ENCODE measurements around the gene DUSP16. TPM values are rescaled to one million over a fixed set of nuclear protein-coding genes. Genes with fewer than 3 reads are reported as not detected.

Gene DUSP16, protein sequence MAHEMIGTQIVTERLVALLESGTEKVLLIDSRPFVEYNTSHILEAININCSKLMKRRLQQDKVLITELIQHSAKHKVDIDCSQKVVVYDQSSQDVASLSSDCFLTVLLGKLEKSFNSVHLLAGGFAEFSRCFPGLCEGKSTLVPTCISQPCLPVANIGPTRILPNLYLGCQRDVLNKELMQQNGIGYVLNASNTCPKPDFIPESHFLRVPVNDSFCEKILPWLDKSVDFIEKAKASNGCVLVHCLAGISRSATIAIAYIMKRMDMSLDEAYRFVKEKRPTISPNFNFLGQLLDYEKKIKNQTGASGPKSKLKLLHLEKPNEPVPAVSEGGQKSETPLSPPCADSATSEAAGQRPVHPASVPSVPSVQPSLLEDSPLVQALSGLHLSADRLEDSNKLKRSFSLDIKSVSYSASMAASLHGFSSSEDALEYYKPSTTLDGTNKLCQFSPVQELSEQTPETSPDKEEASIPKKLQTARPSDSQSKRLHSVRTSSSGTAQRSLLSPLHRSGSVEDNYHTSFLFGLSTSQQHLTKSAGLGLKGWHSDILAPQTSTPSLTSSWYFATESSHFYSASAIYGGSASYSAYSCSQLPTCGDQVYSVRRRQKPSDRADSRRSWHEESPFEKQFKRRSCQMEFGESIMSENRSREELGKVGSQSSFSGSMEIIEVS
- 25.1 TPM for polyA plus RNA-seq (2013, experiment 1 of 4)
- polyA plus RNA-seq (2013, experiment 2 of 4): 22.9 TPM
- 16.5 TPM for polyA plus RNA-seq (2013, experiment 3 of 4)
- 19.0 TPM for polyA plus RNA-seq (2013, experiment 4 of 4)

GRCh38 chr12:12562585-12563261 lies at the start of gene DUSP16:
DUSP16 (minus strand) TSS chr12:12562863; CDS start chr12:12521098, 41,765 bp downstream.
- Histone ChIP-seq H3K27ac (ENCODE audit: insufficient read depth, low read depth, low read length, poor library complexity, severe bottlenecking) (peak within 1 kb of the TSS; percentile 93), H3K27me3 (ENCODE audit: control insufficient read depth, insufficient read depth, low read length, poor library complexity, severe bottlenecking) (no peaks in the 10 kb centered on the region), H3K36me3 (ENCODE audit: control insufficient read depth, insufficient read depth, low read length) (no peaks in the 10 kb centered on the region), H3K4me3 (ENCODE audit: insufficient read depth, low read depth, low read length) (peak within 1 kb of the TSS; percentile 75), H3K9me3 (ENCODE audit: control insufficient read depth, low read length) (no peaks in the 10 kb centered on the region), H3K4me1 (ENCODE audit: control insufficient read depth, insufficient read depth, low read length) (no peaks in the 10 kb centered on the region)
- WGBS, 2 experiments: 0 to 1% methylated on average over 49 to 59 of the region's 59 CpGs

DNA sequence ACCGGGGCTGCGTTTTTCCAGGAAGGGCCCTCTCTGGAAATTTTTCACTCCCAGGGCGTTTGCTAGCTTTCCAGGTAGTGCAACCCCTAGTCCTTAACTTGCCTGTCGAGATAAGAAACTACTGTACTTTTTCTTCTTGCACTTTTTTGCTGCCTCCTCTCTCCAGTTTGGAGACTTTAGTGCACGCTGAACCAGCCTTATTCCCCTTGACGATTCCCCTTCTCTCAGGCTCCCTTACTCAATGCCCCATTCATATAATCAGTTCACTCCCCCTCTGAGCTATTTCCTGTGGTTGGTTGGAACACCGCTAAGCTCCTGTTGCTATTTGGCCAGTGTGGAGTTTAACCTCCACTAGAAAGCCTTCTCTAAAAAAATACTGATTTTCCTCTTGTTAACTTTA lies 49.7 kb upstream of the DUSP16 start:
- 5 to 6% methylated on average over 7 of the region's 7 CpGs for WGBS, 2 experiments
- Histone ChIP-seq H3K27me3 (ENCODE audit: control insufficient read depth, insufficient read depth, low read length, poor library complexity, severe bottlenecking) (no peaks in the 10 kb centered on the region), H3K27ac (ENCODE audit: insufficient read depth, low read depth, low read length, poor library complexity, severe bottlenecking) (peak overlapping the region; percentile 57), H3K36me3 (ENCODE audit: control insufficient read depth, insufficient read depth, low read length) (no peaks in the 10 kb centered on the region), H3K4me3 (ENCODE audit: insufficient read depth, low read depth, low read length) (peak overlapping the region; percentile 69), H3K9me3 (ENCODE audit: control insufficient read depth, low read length) (no peaks in the 10 kb centered on the region), H3K4me1 (ENCODE audit: control insufficient read depth, insufficient read depth, low read length) (peaks cover 3% of the 10 kb centered on the region)

DNA sequence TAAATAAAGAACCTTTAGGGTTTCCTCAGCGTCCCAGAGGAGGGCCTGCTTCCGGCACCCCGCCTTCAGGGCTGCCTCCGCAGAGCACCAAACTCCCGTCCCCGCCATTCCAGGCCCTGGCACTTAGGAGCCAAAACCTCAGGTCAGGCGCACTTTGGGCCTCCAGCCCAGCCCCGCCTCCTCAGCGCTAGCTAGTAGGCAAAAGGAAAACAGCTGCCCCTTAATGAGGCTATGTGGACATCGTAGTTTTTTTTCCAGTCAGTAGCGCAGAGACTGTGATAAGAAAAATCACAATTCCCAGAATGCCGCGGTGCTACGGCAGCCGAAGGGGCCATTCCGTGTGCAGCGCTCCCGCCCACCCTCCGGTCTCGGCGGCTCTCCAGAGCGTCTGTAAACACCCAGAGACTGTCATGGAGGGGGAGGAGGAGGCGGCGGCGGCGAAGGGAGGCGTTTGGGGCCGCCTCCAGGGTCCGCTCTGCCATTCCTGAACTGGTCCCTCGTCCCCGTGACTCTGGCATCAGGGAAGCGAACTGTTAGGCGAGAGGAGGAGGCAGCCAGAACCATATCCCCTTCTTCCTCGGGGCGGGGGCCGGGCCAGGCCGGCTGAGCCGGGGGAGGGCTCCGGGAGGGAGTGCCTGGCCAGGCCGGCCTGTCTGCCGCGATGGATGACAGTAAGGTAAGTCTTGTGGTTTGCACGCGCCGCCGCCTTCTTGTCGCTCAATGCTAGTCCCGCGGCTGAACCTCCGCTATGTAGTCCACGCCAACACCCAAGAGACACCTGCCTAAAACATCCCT lies 49.0 kb upstream of the DUSP16 start, which contains the start of gene CREBL2:
Gene CREBL2 (plus strand): TSS at position 365 of the 795 bp plus-strand sequence. CDS start 297 bp downstream, at position 662.
- Histone ChIP-seq H3K9me3 (ENCODE audit: control insufficient read depth, low read length) (no peaks in the 10 kb centered on the region), H3K4me1 (ENCODE audit: control insufficient read depth, insufficient read depth, low read length) (peaks cover 3% of the 10 kb centered on the region), H3K27me3 (ENCODE audit: control insufficient read depth, insufficient read depth, low read length, poor library complexity, severe bottlenecking) (no peaks in the 10 kb centered on the region), H3K36me3 (ENCODE audit: control insufficient read depth, insufficient read depth, low read length) (no peaks in the 10 kb centered on the region), H3K4me3 (ENCODE audit: insufficient read depth, low read depth, low read length) (peak within 1 kb of the TSS; percentile 69), H3K27ac (ENCODE audit: insufficient read depth, low read depth, low read length, poor library complexity, severe bottlenecking) (peak within 1 kb of the TSS; percentile 57)
- 1 to 2% methylated on average over 51 of the region's 51 CpGs for WGBS, 2 experiments

- Histone ChIP-seq H3K4me3 (ENCODE audit: insufficient read depth, low read depth, low read length) (no peak overlapping the region), H3K27me3 (ENCODE audit: control insufficient read depth, insufficient read depth, low read length, poor library complexity, severe bottlenecking) (no peaks in the 10 kb centered on the region), H3K36me3 (ENCODE audit: control insufficient read depth, insufficient read depth, low read length) (no peaks in the 10 kb centered on the region), H3K27ac (ENCODE audit: insufficient read depth, low read depth, low read length, poor library complexity, severe bottlenecking) (no peak overlapping the region), H3K4me1 (ENCODE audit: control insufficient read depth, insufficient read depth, low read length) (peaks cover 3% of the 10 kb centered on the region), H3K9me3 (ENCODE audit: control insufficient read depth, low read length) (no peaks in the 10 kb centered on the region)
- 93% methylated on average over 4 of the region's 4 CpGs for WGBS, 2 experiments
Measured at GRCh38 chr12:12610711-12611110, 48.0 kb upstream of the DUSP16 start.

GRCh38 chr12:12609692-12610091 lies 47.0 kb upstream of the DUSP16 start:
- H3K4me1 ChIP-seq (ENCODE audit: control insufficient read depth, insufficient read depth, low read length): peaks cover 3% of the 10 kb centered on the region
- H3K36me3 ChIP-seq (ENCODE audit: control insufficient read depth, insufficient read depth, low read length): no peaks in the 10 kb centered on the region
- no peak overlapping the region for H3K27ac ChIP-seq (ENCODE audit: insufficient read depth, low read depth, low read length, poor library complexity, severe bottlenecking)
- no peaks in the 10 kb centered on the region for H3K9me3 ChIP-seq (ENCODE audit: control insufficient read depth, low read length)
- 91% methylated on average over 2 to 3 of the region's 3 CpGs for WGBS, 2 experiments
- H3K27me3 ChIP-seq (ENCODE audit: control insufficient read depth, insufficient read depth, low read length, poor library complexity, severe bottlenecking): no peaks in the 10 kb centered on the region
- no peak overlapping the region for H3K4me3 ChIP-seq (ENCODE audit: insufficient read depth, low read depth, low read length)

DNA sequence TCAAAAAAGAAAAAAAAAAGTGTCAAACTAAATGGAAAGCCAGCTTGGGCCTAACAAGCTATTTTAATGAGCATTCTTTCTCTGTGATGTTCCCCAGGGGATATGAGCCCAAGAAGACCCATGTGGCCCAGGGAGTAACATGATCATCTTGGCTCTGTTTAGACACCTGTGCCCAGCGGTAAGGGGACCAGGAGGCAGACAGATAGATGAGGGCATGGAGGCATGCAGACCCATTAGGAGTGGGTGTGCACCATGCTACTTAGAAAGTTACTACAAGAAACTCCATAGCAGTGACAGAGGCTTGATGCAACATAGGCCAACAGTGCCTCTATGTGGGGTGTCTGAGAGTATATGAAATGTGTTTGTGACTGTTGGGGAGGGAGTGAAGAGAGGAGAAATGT lies 45.9 kb upstream of the DUSP16 start:
- no peak overlapping the region for H3K4me3 ChIP-seq (ENCODE audit: insufficient read depth, low read depth, low read length)
- no peaks in the 10 kb centered on the region for H3K36me3 ChIP-seq (ENCODE audit: control insufficient read depth, insufficient read depth, low read length)
- 90 to 100% methylated on average over 1 of the region's 1 CpG for WGBS, 2 experiments
- H3K4me1 ChIP-seq (ENCODE audit: control insufficient read depth, insufficient read depth, low read length): peaks cover 3% of the 10 kb centered on the region
- no peaks in the 10 kb centered on the region for H3K27me3 ChIP-seq (ENCODE audit: control insufficient read depth, insufficient read depth, low read length, poor library complexity, severe bottlenecking)
- no peaks in the 10 kb centered on the region for H3K9me3 ChIP-seq (ENCODE audit: control insufficient read depth, low read length)
- H3K27ac ChIP-seq (ENCODE audit: insufficient read depth, low read depth, low read length, poor library complexity, severe bottlenecking): no peak overlapping the region

GRCh38 chr12:12606781-12607589 lies 44.3 kb upstream of the DUSP16 start:
- no peaks in the 10 kb centered on the region for H3K4me1 ChIP-seq (ENCODE audit: control insufficient read depth, insufficient read depth, low read length)
- no peaks in the 10 kb centered on the region for H3K27me3 ChIP-seq (ENCODE audit: control insufficient read depth, insufficient read depth, low read length, poor library complexity, severe bottlenecking)
- H3K9me3 ChIP-seq (ENCODE audit: control insufficient read depth, low read length): no peaks in the 10 kb centered on the region
- no peak overlapping the region for H3K27ac ChIP-seq (ENCODE audit: insufficient read depth, low read depth, low read length, poor library complexity, severe bottlenecking)
- no peaks in the 10 kb centered on the region for H3K36me3 ChIP-seq (ENCODE audit: control insufficient read depth, insufficient read depth, low read length)
- no peak overlapping the region for H3K4me3 ChIP-seq (ENCODE audit: insufficient read depth, low read depth, low read length)
- 63 to 78% methylated on average over 3 to 7 of the region's 7 CpGs for WGBS, 2 experiments

DNA sequence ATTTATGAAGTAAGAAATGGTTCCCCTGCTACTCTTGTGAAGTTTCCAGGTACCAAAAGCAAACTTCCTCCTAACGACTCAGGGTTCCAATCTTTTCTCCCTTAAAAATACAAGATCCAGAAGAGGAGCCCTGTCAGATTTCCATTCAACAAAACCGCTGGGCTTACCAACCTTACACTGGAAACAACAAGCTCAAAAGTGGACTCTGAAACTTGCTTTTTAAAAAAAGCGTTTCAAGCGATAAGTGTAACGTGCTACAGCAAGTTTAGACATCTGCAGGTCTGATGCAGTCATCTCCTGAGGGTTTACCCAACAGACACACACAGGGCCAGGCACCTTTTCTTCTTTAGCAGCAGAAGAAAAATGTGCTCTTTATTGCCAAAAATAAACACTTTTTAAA lies 42.1 kb upstream of the DUSP16 start:
- H3K27ac ChIP-seq (ENCODE audit: insufficient read depth, low read depth, low read length, poor library complexity, severe bottlenecking): no peak overlapping the region
- H3K36me3 ChIP-seq (ENCODE audit: control insufficient read depth, insufficient read depth, low read length): no peaks in the 10 kb centered on the region
- 94 to 95% methylated on average over 5 of the region's 5 CpGs for WGBS, 2 experiments
- no peaks in the 10 kb centered on the region for H3K27me3 ChIP-seq (ENCODE audit: control insufficient read depth, insufficient read depth, low read length, poor library complexity, severe bottlenecking)
- no peaks in the 10 kb centered on the region for H3K9me3 ChIP-seq (ENCODE audit: control insufficient read depth, low read length)
- H3K4me3 ChIP-seq (ENCODE audit: insufficient read depth, low read depth, low read length): no peak overlapping the region
- no peaks in the 10 kb centered on the region for H3K4me1 ChIP-seq (ENCODE audit: control insufficient read depth, insufficient read depth, low read length)

DNA sequence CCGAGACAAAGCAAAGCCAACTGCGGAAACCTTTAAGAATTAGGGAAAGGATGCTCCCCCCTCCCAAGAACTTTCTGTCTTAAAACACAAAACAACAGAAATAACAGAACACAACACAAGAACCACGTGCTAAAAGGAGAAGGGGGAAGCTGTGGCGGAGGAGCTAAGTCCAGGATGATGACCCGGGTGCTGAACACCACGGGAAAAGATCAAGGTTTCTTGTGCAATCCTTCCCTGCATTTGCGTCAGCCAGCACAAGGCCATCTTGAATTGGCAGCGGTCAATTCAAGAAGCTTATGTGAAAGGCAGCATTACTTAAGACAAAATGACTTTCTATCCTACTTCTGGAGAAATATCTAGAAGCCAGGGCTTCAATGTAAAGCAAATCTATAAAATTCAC lies 38.0 kb upstream of the DUSP16 start:
- 85 to 87% methylated on average over 8 of the region's 8 CpGs for WGBS, 2 experiments
- no peaks in the 10 kb centered on the region for H3K36me3 ChIP-seq (ENCODE audit: control insufficient read depth, insufficient read depth, low read length)
- no peaks in the 10 kb centered on the region for H3K4me1 ChIP-seq (ENCODE audit: control insufficient read depth, insufficient read depth, low read length)
- H3K27me3 ChIP-seq (ENCODE audit: control insufficient read depth, insufficient read depth, low read length, poor library complexity, severe bottlenecking): no peaks in the 10 kb centered on the region
- H3K9me3 ChIP-seq (ENCODE audit: control insufficient read depth, low read length): no peaks in the 10 kb centered on the region
- no peak overlapping the region for H3K27ac ChIP-seq (ENCODE audit: insufficient read depth, low read depth, low read length, poor library complexity, severe bottlenecking)
- H3K4me3 ChIP-seq (ENCODE audit: insufficient read depth, low read depth, low read length): no peak overlapping the region
